MM.1S (cell line): ENCODE data around the gene CHRNA7.

Experiments used
- DNase-seq: peaks from one replicate; pipeline ENCODE4 v3.0.0-alpha.2; 2015
- H2AFZ ChIP-seq: fragments of 300-600 bp; sonication (generic); 2 replicates; pipeline ENCODE4 v1.6.0; 2016; ENCODE audit warnings: antibody characterized with exemption, low read length
- H3F3A ChIP-seq: fragments of 300-600 bp; sonication (generic); 2 replicates; pipeline ENCODE4 v1.6.1; 2016; ENCODE audit warnings: mild to moderate bottlenecking, antibody characterized with exemption, low read length, moderate library complexity, mixed read lengths; ENCODE audit not compliant: insufficient read depth
- H3K27ac ChIP-seq: fragments of 300-600 bp; sonication (generic); 2 replicates; pipeline ENCODE4 v1.5.1; 2016; ENCODE audit warnings: mild to moderate bottlenecking, low read length
- H3K27me3 ChIP-seq: fragments of 300-600 bp; sonication (generic); replicated peaks from 2 replicates; pipeline ENCODE4 v1.6.0; 2016; ENCODE audit warnings: low read length; ENCODE audit not compliant: insufficient read depth
- H3K36me3 ChIP-seq: fragments of 300-600 bp; sonication (generic); replicated peaks from 2 replicates; pipeline ENCODE4 v1.6.1; 2016; ENCODE audit warnings: mild to moderate bottlenecking, low read length, mixed read lengths; ENCODE audit not compliant: insufficient read depth
- H3K4me1 ChIP-seq: fragments of 300-600 bp; sonication (generic); 2 replicates; pipeline ENCODE4 v1.6.1; 2016; ENCODE audit warnings: low read length, mixed read lengths
- H3K4me2 ChIP-seq: fragments of 300-600 bp; sonication (generic); 2 replicates; pipeline ENCODE4 v1.6.0; 2016; ENCODE audit warnings: low read depth, low read length
- H3K4me3 ChIP-seq: fragments of 300-600 bp; sonication (generic); 2 replicates; pipeline ENCODE4 v1.5.1; 2016; ENCODE audit warnings: low read length, mixed read lengths
- H3K79me2 ChIP-seq: fragments of 300-600 bp; sonication (generic); 2 replicates; pipeline ENCODE4 v1.6.1; 2016; ENCODE audit warnings: mixed run types, low read length, mixed read lengths
- H3K9ac ChIP-seq: fragments of 300-600 bp; sonication (generic); 2 replicates; pipeline ENCODE4 v1.6.1; 2016; ENCODE audit warnings: low read length, mixed read lengths
- H3K9me2 ChIP-seq: fragments of 300-600 bp; sonication (generic); replicated peaks from 2 replicates; pipeline ENCODE4 v1.6.1; 2016; ENCODE audit warnings: mild to moderate bottlenecking, low read length, mixed read lengths; ENCODE audit not compliant: insufficient read depth
- H3K9me3 ChIP-seq: fragments of 300-600 bp; sonication (generic); replicated peaks from 2 replicates; pipeline ENCODE4 v1.6.1; 2016; ENCODE audit warnings: mild to moderate bottlenecking, low read length, mixed read lengths; ENCODE audit not compliant: insufficient read depth
- H4K20me1 ChIP-seq: fragments of 300-600 bp; sonication (generic); 2 replicates; pipeline ENCODE4 v1.6.1; 2016; ENCODE audit warnings: mild to moderate bottlenecking, low read length, moderate library complexity, mixed read lengths; ENCODE audit not compliant: insufficient read depth
- CTCF ChIP-seq: fragments of 300-600 bp; sonication (generic); IDR thresholded peaks from 2 replicates; pipeline ENCODE4 v1.5.1; 2016; ENCODE audit warnings: antibody characterized with exemption, low read length, mixed read lengths
- EZH2 ChIP-seq: fragments of 300-600 bp; sonication (generic); optimal IDR thresholded peaks from 2 replicates; pipeline ENCODE3; 2017; ENCODE audit warnings: low read depth, mild to moderate bottlenecking, antibody characterized with exemption, low read length, mixed read lengths
- EZH2phosphoT487 ChIP-seq: fragments of 300-600 bp; sonication (generic); IDR thresholded peaks from 2 replicates; pipeline ENCODE4 v1.6.1; 2018; ENCODE audit warnings: antibody characterized with exemption, low read length

Gene CHRNA7

GRCh38 chr15:32113224-32113623 lies 82.9 kb downstream of the CHRNA7 start:
- no peak overlapping the region for H3K27ac ChIP-seq
- H3K4me3 ChIP-seq, result no peak overlapping the region
- H3K27me3 ChIP-seq, result no peaks in the 10 kb centered on the region
- no peaks in the 10 kb centered on the region for H3K4me1 ChIP-seq
- H4K20me1 ChIP-seq, result no peaks in the 10 kb centered on the region
- H3K36me3 ChIP-seq, result no peaks in the 10 kb centered on the region
- H3K9ac ChIP-seq, result no peak overlapping the region
- no peak overlapping the region for H2AFZ ChIP-seq
- H3F3A ChIP-seq, result no peaks in the 10 kb centered on the region
- H3K9me3 ChIP-seq, result no peaks in the 10 kb centered on the region
- TF ChIP-seq EZH2phosphoT487, result no peak
- TF ChIP-seq EZH2, result no peak
- H3K9me2 ChIP-seq, result no peaks in the 10 kb centered on the region
- no peaks in the 10 kb centered on the region for H3K79me2 ChIP-seq
- DNase-seq, result no peak
- no peak overlapping the region for H3K4me2 ChIP-seq

GRCh38 chr15:32117122-32117521 lies 86.8 kb downstream of the CHRNA7 start:
- Histone ChIP-seq H3K9me3 (no peaks in the 10 kb centered on the region), H3K27me3 (no peaks in the 10 kb centered on the region), H3K9me2 (no peaks in the 10 kb centered on the region), H3K79me2 (no peaks in the 10 kb centered on the region), H3K36me3 (no peaks in the 10 kb centered on the region), H3K4me3 (no peak overlapping the region), H3F3A (no peaks in the 10 kb centered on the region), H3K4me1 (no peaks in the 10 kb centered on the region), H3K9ac (no peak overlapping the region), H3K27ac (no peak overlapping the region), H3K4me2 (no peak overlapping the region), H2AFZ (no peak overlapping the region), H4K20me1 (no peaks in the 10 kb centered on the region)
- no peak for TF ChIP-seq EZH2
- TF ChIP-seq EZH2phosphoT487, result no peak
- TF ChIP-seq CTCF, result no peak
- no peak for DNase-seq

- no peak overlapping the region for H3K27ac ChIP-seq
- no peaks in the 10 kb centered on the region for H3F3A ChIP-seq
- TF ChIP-seq CTCF, result no peak
- no peaks in the 10 kb centered on the region for H3K9me3 ChIP-seq
- H3K27me3 ChIP-seq, result no peaks in the 10 kb centered on the region
- H3K9me2 ChIP-seq, result no peaks in the 10 kb centered on the region
- no peaks in the 10 kb centered on the region for H3K36me3 ChIP-seq
- no peaks in the 10 kb centered on the region for H4K20me1 ChIP-seq
- no peak overlapping the region for H3K9ac ChIP-seq
- no peak for DNase-seq
- H3K4me1 ChIP-seq, result no peaks in the 10 kb centered on the region
- no peak overlapping the region for H3K4me3 ChIP-seq
- H3K79me2 ChIP-seq, result no peaks in the 10 kb centered on the region
- 0 out of 2 replicates have a peak overlapping the region, but pooled peaks have one; percentile 43 for H2AFZ ChIP-seq
- no peak overlapping the region for H3K4me2 ChIP-seq
These were observed 89.0 kb downstream of the CHRNA7 start for GRCh38 chr15:32119286-32119685.

- H3K79me2 ChIP-seq, result no peaks in the 10 kb centered on the region
- peak overlapping the region; percentile 43 for H2AFZ ChIP-seq
- no peak overlapping the region for H3K4me3 ChIP-seq
- H3K9ac ChIP-seq, result no peak overlapping the region
- DNase-seq, result no peak
- H4K20me1 ChIP-seq, result no peaks in the 10 kb centered on the region
- TF ChIP-seq CTCF, result no peak
- TF ChIP-seq EZH2, result no peak
- TF ChIP-seq EZH2phosphoT487, result no peak
- H3K27me3 ChIP-seq, result no peaks in the 10 kb centered on the region
- H3K4me2 ChIP-seq, result 0 out of 2 replicates have a peak overlapping the region, but pooled peaks have one; percentile 8
- H3K9me2 ChIP-seq, result no peaks in the 10 kb centered on the region
- no peak overlapping the region for H3K27ac ChIP-seq
- no peaks in the 10 kb centered on the region for H3F3A ChIP-seq
- H3K36me3 ChIP-seq, result no peaks in the 10 kb centered on the region
- H3K4me1 ChIP-seq, result no peaks in the 10 kb centered on the region
- no peaks in the 10 kb centered on the region for H3K9me3 ChIP-seq
These were observed 89.5 kb downstream of the CHRNA7 start for GRCh38 chr15:32119694-32120330.
